Smooth muscle cell (in vitro differentiated cells): ENCODE results near the gene CSNK2A1. TPM values are rescaled to one million over a fixed set of nuclear protein-coding genes. Genes with fewer than 3 reads are reported as not detected.

Experiments used
- DNase-seq: peaks from one replicate; lab custom pipeline; 2025; ENCODE audit not compliant: unreplicated experiment; lab: John Stamatoyannopoulos, UW
- H2AFZ ChIP-seq: fragments of 200-600 bp; sonication (generic); 2 replicates; pipeline ENCODE4 v1.6.0; 2016; ENCODE audit warnings: antibody characterized with exemption, low read depth, mild to moderate bottlenecking
- H3F3A ChIP-seq: fragments of 200-600 bp; sonication (generic); 2 replicates; pipeline ENCODE4 v1.6.0; 2017; ENCODE audit warnings: antibody characterized with exemption, low read depth
- H3K27ac ChIP-seq: fragments of 200-600 bp; sonication (generic); 2 replicates; pipeline ENCODE4 v1.5.1; 2016; ENCODE audit warnings: low read depth, mild to moderate bottlenecking
- H3K27me3 ChIP-seq: fragments of 200-600 bp; sonication (generic); 2 replicates; pipeline ENCODE4 v1.6.1; 2016; ENCODE audit warnings: low read depth, mild to moderate bottlenecking
- H3K36me3 ChIP-seq: fragments of 200-600 bp; sonication (generic); 2 replicates; pipeline ENCODE4 v1.5.1; 2016; ENCODE audit warnings: low read depth
- H3K4me1 ChIP-seq: fragments of 200-600 bp; sonication (generic); 2 replicates; pipeline ENCODE4 v1.5.1; 2016; ENCODE audit warnings: low read depth
- H3K4me2 ChIP-seq: fragments of 200-600 bp; sonication (generic); 2 replicates; pipeline ENCODE4 v1.6.0; 2016; ENCODE audit warnings: mild to moderate bottlenecking
- H3K4me3 ChIP-seq: fragments of 200-600 bp; sonication (generic); 2 replicates; pipeline ENCODE4 v1.5.1; 2016; ENCODE audit warnings: mild to moderate bottlenecking
- H3K79me2 ChIP-seq: fragments of 200-600 bp; sonication (generic); 2 replicates; pipeline ENCODE4 v1.6.0; 2016; ENCODE audit warnings: low read depth, mild to moderate bottlenecking
- H3K9ac ChIP-seq: fragments of 200-600 bp; sonication (generic); 2 replicates; pipeline ENCODE4 v1.6.0; 2016; ENCODE audit warnings: low read depth
- H3K9me3 ChIP-seq: fragments of 200-600 bp; sonication (generic); replicated peaks from 2 replicates; pipeline ENCODE4 v1.5.1; 2016; ENCODE audit warnings: low read depth
- H4K20me1 ChIP-seq: fragments of 200-600 bp; sonication (generic); 2 replicates; pipeline ENCODE4 v1.6.0; 2016; ENCODE audit warnings: low read depth
- CTCF ChIP-seq: fragments of 200-600 bp; sonication (generic); IDR thresholded peaks from 2 replicates; pipeline ENCODE4 v1.5.1; 2017; ENCODE audit warnings: borderline replicate concordance, mild to moderate bottlenecking, antibody characterized with exemption; ENCODE audit not compliant: insufficient read depth, poor library complexity, severe bottlenecking
- WGBS: methylation state at CpG from one replicate; pipeline ENCODE4 v1.1.7; 2016; ENCODE audit warnings: low lambda C conversion rate; 5-methylcytosine and 5-hydroxymethylcytosine counted together
- polyA plus RNA-seq: library from polyadenylated mRNA; unstranded; fragments of >200 nt; fragmentation: Nextera tagmentation; extraction: Ambion mirVana; gene quantifications from 2 replicates; pipeline ENCODE4 v1.2.1, GENCODE V29; 2016
- total RNA-seq: library from RNA; depleted of rRNA; stranded (reverse); fragments of >200 nt; gene quantifications from 2 replicates; pipeline ENCODE4 v1.2.3, GENCODE V29; 2014

Gene CSNK2A1
- total and polyA plus RNA-seq, 2 experiments from 2014 or later = 82.6 to 205 TPM

- peaks cover 97% of the 10 kb centered on the region for H3K79me2 ChIP-seq
- H3K9ac ChIP-seq = no peak overlapping the region
- peaks cover 95% of the 10 kb centered on the region for H4K20me1 ChIP-seq
- H3K36me3 ChIP-seq = peaks cover 13% of the 10 kb centered on the region
- 96% methylated on average over 4 of the region's 4 CpGs for WGBS
- no peak overlapping the region for H3K27ac ChIP-seq
- no peak overlapping the region for H3K4me3 ChIP-seq
- H3K27me3 ChIP-seq = no peaks in the 10 kb centered on the region
- H2AFZ ChIP-seq = no peak overlapping the region
- no peak for DNase-seq
- H3K4me2 ChIP-seq = no peak overlapping the region
- no peaks in the 10 kb centered on the region for H3F3A ChIP-seq
- no peaks in the 10 kb centered on the region for H3K9me3 ChIP-seq
- no peaks in the 10 kb centered on the region for H3K4me1 ChIP-seq
- no peak for TF ChIP-seq CTCF
Measured at GRCh38 chr20:521860-522259, 21.7 kb downstream of the CSNK2A1 start.

GRCh38 chr20:519999-520398 is 23.6 kb downstream of the CSNK2A1 start:
- H3K4me2 ChIP-seq = no peak overlapping the region
- peaks cover 99% of the 10 kb centered on the region for H3K79me2 ChIP-seq
- H3K27ac ChIP-seq = no peak overlapping the region
- H3K4me3 ChIP-seq = no peak overlapping the region
- no peak overlapping the region for H2AFZ ChIP-seq
- peaks cover 8% of the 10 kb centered on the region for H3K36me3 ChIP-seq
- DNase-seq = no peak
- no peak overlapping the region for H3K9ac ChIP-seq
- no peaks in the 10 kb centered on the region for H3K9me3 ChIP-seq
- H3K4me1 ChIP-seq = no peaks in the 10 kb centered on the region
- no peak for TF ChIP-seq CTCF
- no peaks in the 10 kb centered on the region for H3K27me3 ChIP-seq
- H4K20me1 ChIP-seq = peaks cover 99% of the 10 kb centered on the region
- no peaks in the 10 kb centered on the region for H3F3A ChIP-seq

DNA sequence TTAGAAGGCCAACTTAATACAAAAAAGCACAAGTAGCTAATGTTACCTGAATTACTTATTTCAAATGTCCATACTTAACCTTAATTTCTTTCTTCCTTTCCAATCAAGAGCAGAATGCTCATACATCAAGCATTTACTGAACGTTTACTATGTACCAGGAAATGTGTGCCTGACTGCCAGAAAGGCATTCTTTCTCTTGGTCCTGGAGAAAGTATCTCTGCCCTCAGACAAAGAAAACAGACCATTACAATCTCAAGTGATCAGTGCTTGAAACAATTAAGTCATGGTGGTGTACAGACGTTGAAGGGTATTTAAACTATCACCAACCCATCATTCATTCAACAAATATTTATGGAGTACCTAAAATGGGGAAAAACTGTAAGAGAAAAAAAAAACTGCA is 26.4 kb downstream of the CSNK2A1 start:
- no peaks in the 10 kb centered on the region for H3K4me1 ChIP-seq
- no peak for TF ChIP-seq CTCF
- H3K27me3 ChIP-seq = no peaks in the 10 kb centered on the region
- 29% methylated on average over 2 of the region's 2 CpGs for WGBS
- peaks cover 100% of the 10 kb centered on the region for H4K20me1 ChIP-seq
- peaks cover 8% of the 10 kb centered on the region for H3K36me3 ChIP-seq
- H3F3A ChIP-seq = no peaks in the 10 kb centered on the region
- DNase-seq = no peak
- peaks cover 99% of the 10 kb centered on the region for H3K79me2 ChIP-seq
- H3K27ac ChIP-seq = no peak overlapping the region
- no peak overlapping the region for H3K4me3 ChIP-seq
- no peak overlapping the region for H3K4me2 ChIP-seq
- H3K9me3 ChIP-seq = no peaks in the 10 kb centered on the region
- H2AFZ ChIP-seq = no peak overlapping the region
- no peak overlapping the region for H3K9ac ChIP-seq

- Histone ChIP-seq H3K27ac (no peak overlapping the region), H2AFZ (no peak overlapping the region), H4K20me1 (peaks cover 100% of the 10 kb centered on the region), H3K9me3 (no peaks in the 10 kb centered on the region), H3F3A (no peaks in the 10 kb centered on the region), H3K9ac (no peak overlapping the region), H3K36me3 (peaks cover 8% of the 10 kb centered on the region), H3K79me2 (peaks cover 99% of the 10 kb centered on the region), H3K4me3 (no peak overlapping the region), H3K4me1 (no peaks in the 10 kb centered on the region), H3K27me3 (no peaks in the 10 kb centered on the region), H3K4me2 (no peak overlapping the region)
- WGBS = 87% methylated on average over 2 of the region's 2 CpGs
- TF ChIP-seq CTCF = no peak
- no peak for DNase-seq
Measured at GRCh38 chr20:516799-517198, 26.8 kb downstream of the CSNK2A1 start.
